IMR-90 (cell line): ENCODE results near the gene CIB1. TPM values are rescaled to one million over a fixed set of nuclear protein-coding genes. Genes with fewer than 3 reads are reported as not detected.

Experiments
- ATAC-seq: fragments of 200-7000 bp; cut with Tn5 transposase; 2 replicates; pipeline ENCODE4 v1.9.1; 2020; ENCODE audit warnings: low read depth, mild to moderate bottlenecking, moderate library complexity
- BruUV-seq: library from RNA; stranded (reverse); fragments of 400-500 nt; replicated peaks from 2 replicates; lab custom pipeline; 2021; lab: Mats Ljungman, UMichigan
- CTCF ChIA-PET: fragments of 300-600 bp; formaldehyde crosslinking; extraction: SDS; loops from one replicate; lab custom pipeline; 2021; ENCODE audit warnings: antibody characterized with exemption; lab: Yijun Ruan, JAX
- POLR2A ChIA-PET: fragments of 300-600 bp; sonication (Branson Sonifier 250); formaldehyde crosslinking; loops from one replicate; lab custom pipeline; 2022; ENCODE audit warnings: antibody characterized with exemption; ENCODE audit not compliant: unreplicated experiment; lab: Charles Lee
- DNase-seq: peaks from one replicate; pipeline ENCODE4 v3.0.0; 2013
- H2AFZ ChIP-seq: replicated peaks from 2 replicates; pipeline ENCODE3; 2013; ENCODE audit warnings: low read length, mild to moderate bottlenecking; ENCODE audit not compliant: poor library complexity
- H2AK5ac ChIP-seq: 2 replicates; pipeline ENCODE4 v1.6.1; 2013; ENCODE audit warnings: low read depth, low read length, inconsistent platforms
- H2AK9ac ChIP-seq: replicated peaks from 2 replicates; pipeline ENCODE3; 2013; ENCODE audit warnings: mild to moderate bottlenecking, low read depth, low read length, moderate library complexity; ENCODE audit not compliant: poor library complexity
- H2BK120ac ChIP-seq: 2 replicates; pipeline ENCODE4 v1.6.1; 2013; ENCODE audit warnings: low read depth, low read length, inconsistent platforms
- H2BK15ac ChIP-seq: 3 replicates; pipeline ENCODE4 v1.6.1; 2013; ENCODE audit warnings: low read depth, low read length, inconsistent platforms
- H2BK20ac ChIP-seq: 2 replicates; pipeline ENCODE4 v1.6.1; 2013; ENCODE audit warnings: low read depth, mild to moderate bottlenecking, inconsistent platforms, low read length, moderate library complexity
- H2BK5ac ChIP-seq: 2 replicates; pipeline ENCODE4 v1.6.1; 2013; ENCODE audit warnings: mild to moderate bottlenecking, low read depth, low read length, inconsistent platforms; ENCODE audit not compliant: poor library complexity, severe bottlenecking
- H3K14ac ChIP-seq: replicated peaks from 2 replicates; pipeline ENCODE4 v1.6.1; 2013; ENCODE audit warnings: low read depth, low read length, inconsistent platforms
- H3K18ac ChIP-seq: 2 replicates; pipeline ENCODE4 v1.6.1; 2013; ENCODE audit warnings: low read depth, low read length, control low read depth
- H3K23ac ChIP-seq: 2 replicates; pipeline ENCODE4 v1.6.1; 2013; ENCODE audit warnings: low read depth, low read length, inconsistent platforms
- H3K27ac ChIP-seq: 2 replicates; pipeline ENCODE4 v1.5.1; 2013; ENCODE audit warnings: mild to moderate bottlenecking, control low read depth, low read length; ENCODE audit not compliant: insufficient read depth
- H3K27me3 ChIP-seq: 2 replicates; pipeline ENCODE4 v1.6.1; 2013; ENCODE audit warnings: low read length; ENCODE audit not compliant: control insufficient read depth, insufficient read depth
- H3K36me3 ChIP-seq: 2 replicates; pipeline ENCODE4 v1.6.1; 2013; ENCODE audit warnings: low read length, mixed read lengths; ENCODE audit not compliant: control insufficient read depth, insufficient read depth
- H3K4ac ChIP-seq: 2 replicates; pipeline ENCODE4 v1.6.1; 2013; ENCODE audit warnings: low read depth, low read length, inconsistent platforms
- H3K4me1 ChIP-seq: 2 replicates; pipeline ENCODE4 v1.6.1; 2013; ENCODE audit warnings: low read length, mixed read lengths; ENCODE audit not compliant: control insufficient read depth, insufficient read depth
- H3K4me2 ChIP-seq: 2 replicates; pipeline ENCODE4 v1.6.1; 2013; ENCODE audit warnings: low read depth, mild to moderate bottlenecking, control low read depth, low read length, moderate library complexity
- H3K4me3 ChIP-seq: 2 replicates; pipeline ENCODE4 v1.5.1; 2013; ENCODE audit warnings: low read depth, mild to moderate bottlenecking, control low read depth, low read length, moderate library complexity; ENCODE audit not compliant: insufficient read depth
- H3K56ac ChIP-seq: 2 replicates; pipeline ENCODE4 v1.6.1; 2013; ENCODE audit warnings: low read length, inconsistent platforms; ENCODE audit not compliant: insufficient read depth; ENCODE audit errors: extremely low read depth
- H3K79me1 ChIP-seq, 2 experiments: 2 replicates each; pipeline ENCODE4 v1.6.1; 2013; ENCODE audit warnings: low read length in 2 of 2, inconsistent platforms in 1 of 2, low read depth in 1 of 2
- H3K9ac ChIP-seq: 2 replicates; pipeline ENCODE4 v1.6.1; 2013; ENCODE audit warnings: low read depth, low read length, control low read depth
- H3K9me1 ChIP-seq: 2 replicates; pipeline ENCODE4 v1.6.1; 2013; ENCODE audit warnings: low read length, inconsistent platforms; ENCODE audit not compliant: insufficient read depth
- H3K9me3 ChIP-seq: 2 replicates; pipeline ENCODE4 v1.6.1; 2013; ENCODE audit warnings: low read length; ENCODE audit not compliant: control insufficient read depth, insufficient read depth
- H4K20me1 ChIP-seq: 2 replicates; pipeline ENCODE4 v1.6.1; 2013; ENCODE audit warnings: low read length, inconsistent platforms; ENCODE audit not compliant: insufficient read depth
- H4K5ac ChIP-seq: 2 replicates; pipeline ENCODE4 v1.6.1; 2013; ENCODE audit warnings: mild to moderate bottlenecking, low read depth, low read length, control low read depth
- H4K8ac ChIP-seq, 2 experiments: 2 replicates each; pipeline ENCODE4 v1.6.1; 2013; ENCODE audit warnings: low read depth in 2 of 2, low read length in 2 of 2, control low read depth in 1 of 2, inconsistent platforms in 1 of 2
- H4K91ac ChIP-seq: 2 replicates; pipeline ENCODE4 v1.6.1; 2013; ENCODE audit warnings: low read depth, low read length, inconsistent platforms; ENCODE audit not compliant: insufficient read depth
- CEBPB ChIP-seq: IDR thresholded peaks from 2 replicates; pipeline ENCODE4 v1.6.1; 2012; ENCODE audit warnings: low read depth, low read length, improper control_type of control experiment
- CHD1 ChIP-seq: IDR thresholded peaks from 2 replicates; pipeline ENCODE4 v1.6.1; 2012; ENCODE audit warnings: low read depth, low read length, improper control_type of control experiment
- FOS ChIP-seq: fragments of 150-350 bp; IDR thresholded peaks from 2 replicates; pipeline ENCODE4 v1.6.1; 2016; ENCODE audit warnings: low read depth, low read length
- MAZ ChIP-seq: IDR thresholded peaks from 2 replicates; pipeline ENCODE4 v1.6.1; 2012; ENCODE audit warnings: low read depth, mild to moderate bottlenecking, low read length, improper control_type of control experiment, moderate library complexity, borderline replicate concordance
- MXI1 ChIP-seq: IDR thresholded peaks from 2 replicates; pipeline ENCODE4 v1.6.1; 2012; ENCODE audit warnings: low read depth, mild to moderate bottlenecking, low read length, moderate library complexity, borderline replicate concordance
- NFE2L2 ChIP-seq: fragments of 150-350 bp; IDR thresholded peaks from 2 replicates; pipeline ENCODE4 v1.6.1; 2016; ENCODE audit warnings: low read depth, mild to moderate bottlenecking, low read length
- RAD21 ChIP-seq: IDR thresholded peaks from 2 replicates; pipeline ENCODE4 v1.6.1; 2012; ENCODE audit warnings: low read length, improper control_type of control experiment
- RCOR1 ChIP-seq: IDR thresholded peaks from 2 replicates; pipeline ENCODE4 v1.6.1; 2012; ENCODE audit warnings: mild to moderate bottlenecking, low read length, improper control_type of control experiment; ENCODE audit not compliant: insufficient replicate concordance
- RFX5 ChIP-seq: IDR thresholded peaks from 2 replicates; pipeline ENCODE4 v1.8.0; 2012; ENCODE audit warnings: low read depth, mild to moderate bottlenecking, low read length, moderate library complexity
- WGBS, 2 experiments: methylation state at CpG; one replicate each; pipeline versions ENCODE4 v1.1.5 to v1.1.7; 2013; ENCODE audit warnings: missing lambda C conversion rate in 2 of 2; ENCODE audit not compliant: insufficient read length in 1 of 2; ENCODE audit errors: extremely low coverage in 2 of 2; 5-methylcytosine and 5-hydroxymethylcytosine counted together
- dilution Hi-C: fragments of 300-500 bp; cut with HindIII; formaldehyde crosslinking; loops from one replicate; pipeline ENCODE4 v1.14.3; 2018; ENCODE audit warnings: low sequenced_read_pairs; ENCODE audit not compliant: unreplicated experiment
- in situ Hi-C: fragments of 300-500 bp; cut with MboI; formaldehyde crosslinking; loops from 3 replicates; pipeline ENCODE4 v1.14.3; 2019; ENCODE audit warnings: low sequenced_read_pairs, inconsistent platforms, mixed read lengths
- intact Hi-C: fragments of 100-400 bp; cut with micrococcal nuclease; formaldehyde crosslinking; loops from 2 replicates; pipeline ENCODE4 v1.10.0; 2022
- polyA plus RNA-seq, 3 experiments: library from polyadenylated mRNA; depleted of rRNA; stranded (reverse); fragments of >200 nt; gene quantifications; 2 replicates each; pipeline ENCODE4 v1.2.3, GENCODE V29; 2012; ENCODE audit warnings: low replicate concordance in 1 of 3
- total RNA-seq: library from RNA; depleted of rRNA; stranded (reverse); fragments of >200 nt; gene quantifications from 2 replicates; pipeline ENCODE4 v1.2.3, GENCODE V29; 2012
- TF ChIP-seq, protein P1 (sequence below): conservative IDR thresholded peaks from 2 replicates; pipeline ENCODE4 v1.5.1; 2012; ENCODE audit warnings: mild to moderate bottlenecking, low read depth, low read length, improper control_type of control experiment

Gene CIB1
- total and polyA plus RNA-seq, 2 of the 4 experiments (the other 2 are of a cell fraction), result 31.5 to 94.1 TPM

DNA sequence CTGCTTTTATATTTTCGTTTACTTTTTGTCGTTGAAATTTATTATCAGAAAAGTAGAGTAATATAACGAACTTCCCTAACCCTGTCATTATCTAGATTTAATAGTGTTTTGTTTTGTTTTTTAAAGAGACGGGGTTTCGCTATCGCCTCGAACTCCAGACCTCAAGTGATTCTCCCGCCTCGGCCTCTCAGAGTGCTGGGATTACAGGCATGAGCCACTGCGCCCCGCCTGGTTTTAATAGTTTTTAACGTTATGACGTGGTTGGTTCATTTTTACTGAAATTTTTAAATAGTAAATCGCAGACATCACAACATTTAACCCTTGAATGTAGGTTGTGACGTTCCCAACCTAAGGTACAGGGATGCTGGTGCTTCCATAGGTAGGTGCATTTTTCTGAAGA is 32.7 kb upstream of the CIB1 start:
- peak overlapping the region; percentile 96 for H3K27ac ChIP-seq
- ChIA-PET POLR2A (no interaction called here), CTCF (no interaction called here)
- peaks cover 13% of the 10 kb centered on the region for H3K36me3 ChIP-seq
- peaks cover 27 to 69% of the 10 kb centered on the region in 2 experiments for H3K79me1 ChIP-seq
- H2AFZ ChIP-seq, result no peak overlapping the region
- H4K91ac ChIP-seq, result no peak overlapping the region; the same call in 1 of the 2 replicates
- H3K4me2 ChIP-seq, result peak overlapping the region; percentile 90
- in situ Hi-C loops, result no loop called here
- intact Hi-C loops, result no loop called here
- H2BK20ac ChIP-seq, result no peak overlapping the region
- H3K14ac ChIP-seq, result peak overlapping the region; percentile 95
- dilution Hi-C loops, result no loop called here
- peak overlapping the region; percentile 61; the same call in 1 of the 2 replicates for H2AK5ac ChIP-seq
- DNase-seq (peak; percentile 20), ATAC-seq (no peak)
- H4K5ac ChIP-seq, result peak overlapping the region; percentile 87; the same call in 1 of the 2 replicates
- H3K9me3 ChIP-seq, result no peaks in the 10 kb centered on the region
- no TSS peak for BruUV-seq
- no CpG with 5 or more reads among the region's 15 CpGs for WGBS, 2 experiments
- peak overlapping the region; percentile 96 for H3K4ac ChIP-seq
- peak overlapping the region; percentile 90 for H3K4me3 ChIP-seq
- peak overlapping the region; percentile 98 for H3K9ac ChIP-seq
- peaks cover 7% of the 10 kb centered on the region for H3K4me1 ChIP-seq
- peak overlapping the region; percentile 96 for H2AK9ac ChIP-seq
- no peak for TF ChIP-seq FOS
- no peak for TF ChIP-seq CHD1
- no peak for TF ChIP-seq RCOR1
- no peak for TF ChIP-seq NFE2L2
- no peak for TF ChIP-seq RAD21
- no peak for TF ChIP-seq MXI1
- TF ChIP-seq RFX5, result no peak
- TF ChIP-seq CEBPB, result no peak
- TF ChIP-seq, protein P1, sequence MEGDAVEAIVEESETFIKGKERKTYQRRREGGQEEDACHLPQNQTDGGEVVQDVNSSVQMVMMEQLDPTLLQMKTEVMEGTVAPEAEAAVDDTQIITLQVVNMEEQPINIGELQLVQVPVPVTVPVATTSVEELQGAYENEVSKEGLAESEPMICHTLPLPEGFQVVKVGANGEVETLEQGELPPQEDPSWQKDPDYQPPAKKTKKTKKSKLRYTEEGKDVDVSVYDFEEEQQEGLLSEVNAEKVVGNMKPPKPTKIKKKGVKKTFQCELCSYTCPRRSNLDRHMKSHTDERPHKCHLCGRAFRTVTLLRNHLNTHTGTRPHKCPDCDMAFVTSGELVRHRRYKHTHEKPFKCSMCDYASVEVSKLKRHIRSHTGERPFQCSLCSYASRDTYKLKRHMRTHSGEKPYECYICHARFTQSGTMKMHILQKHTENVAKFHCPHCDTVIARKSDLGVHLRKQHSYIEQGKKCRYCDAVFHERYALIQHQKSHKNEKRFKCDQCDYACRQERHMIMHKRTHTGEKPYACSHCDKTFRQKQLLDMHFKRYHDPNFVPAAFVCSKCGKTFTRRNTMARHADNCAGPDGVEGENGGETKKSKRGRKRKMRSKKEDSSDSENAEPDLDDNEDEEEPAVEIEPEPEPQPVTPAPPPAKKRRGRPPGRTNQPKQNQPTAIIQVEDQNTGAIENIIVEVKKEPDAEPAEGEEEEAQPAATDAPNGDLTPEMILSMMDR, result no peak
- no peak for TF ChIP-seq MAZ
- H3K23ac ChIP-seq, result peak overlapping the region; percentile 95
- 0 out of 2 replicates have a peak overlapping the region, but pooled peaks have one; percentile 50 for H2BK120ac ChIP-seq
- peaks cover 46% of the 10 kb centered on the region for H4K20me1 ChIP-seq
- no peak overlapping the region for H2BK15ac ChIP-seq
- H3K56ac ChIP-seq, result peak overlapping the region; percentile 85; the same call in 1 of the 2 replicates
- peak overlapping the region; percentile 91 for H2BK5ac ChIP-seq
- H3K18ac ChIP-seq, result no peak overlapping the region
- H3K9me1 ChIP-seq, result peaks cover 14% of the 10 kb centered on the region
- no peaks in the 10 kb centered on the region for H3K27me3 ChIP-seq
- H4K8ac ChIP-seq, result peak overlapping the region; percentile 96 to 100; a peak in 2 of 4 replicates
